Measurements from ENCODE around the gene ALAD.

ALAD gene

DNA sequence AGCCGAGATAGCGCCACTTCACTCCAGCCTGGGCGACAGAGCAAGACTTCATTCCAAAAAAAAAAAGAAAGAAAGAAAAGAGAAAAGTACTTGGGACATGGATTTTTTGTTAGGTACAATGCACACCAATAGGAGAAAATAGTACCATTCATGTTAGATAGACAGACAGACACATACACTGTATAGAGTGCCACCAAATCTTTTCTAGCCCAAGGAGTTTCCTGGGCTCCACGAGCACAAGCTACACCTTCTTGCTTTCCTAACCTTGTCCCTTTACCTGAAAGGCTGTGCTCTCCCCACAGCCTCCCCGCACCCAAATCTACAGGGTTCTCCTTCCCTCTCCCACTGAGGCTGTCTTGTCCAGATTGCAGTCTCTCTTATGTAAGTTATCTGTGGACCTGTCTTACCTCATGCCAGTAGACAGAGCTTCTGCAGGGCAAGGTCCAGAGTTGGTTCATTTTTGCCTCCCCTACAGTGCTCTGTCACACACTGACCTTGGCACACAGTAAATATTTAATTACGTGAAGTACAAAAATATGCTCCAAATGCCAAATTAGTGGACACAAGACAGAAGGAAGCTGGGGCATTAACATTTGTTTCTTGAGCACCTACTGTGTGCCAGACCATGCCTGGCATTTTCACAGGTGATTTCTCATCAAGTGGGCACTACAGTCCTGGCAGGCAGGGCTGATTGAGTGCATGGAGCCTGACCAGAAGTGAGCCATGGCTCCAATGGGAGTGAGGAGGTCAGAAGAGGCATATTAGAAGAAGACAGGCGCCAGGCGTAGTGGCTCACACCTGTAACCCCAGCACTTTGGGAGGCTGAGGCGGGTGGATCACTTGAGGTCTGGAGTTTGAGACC lies 5.9 kb downstream of the ALAD start:
- TF ChIP-seq, protein P1, sequence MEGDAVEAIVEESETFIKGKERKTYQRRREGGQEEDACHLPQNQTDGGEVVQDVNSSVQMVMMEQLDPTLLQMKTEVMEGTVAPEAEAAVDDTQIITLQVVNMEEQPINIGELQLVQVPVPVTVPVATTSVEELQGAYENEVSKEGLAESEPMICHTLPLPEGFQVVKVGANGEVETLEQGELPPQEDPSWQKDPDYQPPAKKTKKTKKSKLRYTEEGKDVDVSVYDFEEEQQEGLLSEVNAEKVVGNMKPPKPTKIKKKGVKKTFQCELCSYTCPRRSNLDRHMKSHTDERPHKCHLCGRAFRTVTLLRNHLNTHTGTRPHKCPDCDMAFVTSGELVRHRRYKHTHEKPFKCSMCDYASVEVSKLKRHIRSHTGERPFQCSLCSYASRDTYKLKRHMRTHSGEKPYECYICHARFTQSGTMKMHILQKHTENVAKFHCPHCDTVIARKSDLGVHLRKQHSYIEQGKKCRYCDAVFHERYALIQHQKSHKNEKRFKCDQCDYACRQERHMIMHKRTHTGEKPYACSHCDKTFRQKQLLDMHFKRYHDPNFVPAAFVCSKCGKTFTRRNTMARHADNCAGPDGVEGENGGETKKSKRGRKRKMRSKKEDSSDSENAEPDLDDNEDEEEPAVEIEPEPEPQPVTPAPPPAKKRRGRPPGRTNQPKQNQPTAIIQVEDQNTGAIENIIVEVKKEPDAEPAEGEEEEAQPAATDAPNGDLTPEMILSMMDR (IDR thresholded peaks at IDR 0.05; ENCODE audit: low read depth, low read length), result no peak

DNA sequence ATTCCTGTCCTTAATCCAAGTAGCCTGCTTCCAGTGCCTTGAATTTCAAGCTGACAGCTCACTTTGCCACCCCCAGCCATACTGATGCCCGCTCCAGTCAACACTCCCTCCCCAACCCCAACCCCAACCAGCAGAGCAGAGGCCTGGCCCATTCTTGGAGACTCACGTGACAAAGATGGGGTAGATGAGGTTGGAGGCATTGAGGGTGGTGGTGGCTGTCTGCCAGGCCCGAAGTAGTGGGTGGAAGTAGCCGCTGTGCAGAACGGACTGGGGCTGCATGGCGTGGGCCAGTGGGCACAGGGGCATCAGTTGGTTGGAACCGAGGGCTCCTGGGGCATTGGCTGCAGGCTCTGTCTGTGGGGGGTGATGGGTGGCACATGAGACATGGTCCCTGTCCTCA lies 7.8 kb downstream of the ALAD start:
- no peak overlapping the region for H3K4me3 ChIP-seq (ENCODE audit: low read depth, low read length)
- no peaks in the 10 kb centered on the region for H3K9me3 ChIP-seq (ENCODE audit: severe bottlenecking)
- no peak overlapping the region for H3K27ac ChIP-seq
- no peak for DNase-seq
- peaks cover 60% of the 10 kb centered on the region for H3K36me3 ChIP-seq
- no peaks in the 10 kb centered on the region for H3K27me3 ChIP-seq (ENCODE audit: insufficient read depth, low read depth, severe bottlenecking)
- TF ChIP-seq, protein P1 (IDR thresholded peaks at IDR 0.05; ENCODE audit: low read depth, low read length), result no peak

More for the DNA sequence above, 5.9 kb downstream of the ALAD start:
- H3K27ac ChIP-seq, result no peak overlapping the region
- no peak for DNase-seq
- no peaks in the 10 kb centered on the region for H3K27me3 ChIP-seq (ENCODE audit: insufficient read depth, low read depth, severe bottlenecking)
- H3K9me3 ChIP-seq (ENCODE audit: severe bottlenecking), result no peaks in the 10 kb centered on the region
- H3K36me3 ChIP-seq, result peaks cover 41% of the 10 kb centered on the region
- H3K4me3 ChIP-seq (ENCODE audit: low read depth, low read length), result no peak overlapping the region

DNA sequence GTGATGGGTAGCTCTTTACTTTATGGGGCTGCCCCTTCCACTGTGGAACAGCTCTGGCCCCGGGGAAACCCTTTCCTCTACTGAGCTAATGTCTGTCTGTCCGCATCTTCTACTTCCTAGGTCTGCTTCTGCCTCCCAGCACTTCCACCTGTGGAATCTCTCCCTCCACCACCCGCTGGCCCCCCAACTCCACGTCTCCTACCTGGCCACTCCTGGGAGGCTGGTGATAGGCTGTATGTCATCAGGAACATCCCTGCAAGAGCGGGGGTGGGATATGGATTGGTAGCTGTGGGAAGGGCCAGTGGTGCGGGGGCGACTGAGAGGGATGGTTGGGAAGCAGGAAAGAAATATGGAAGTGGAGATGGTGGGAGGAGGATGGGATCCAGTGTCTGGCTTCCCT lies 9.2 kb downstream of the ALAD start:
- TF ChIP-seq, protein P1 (IDR thresholded peaks at IDR 0.05; ENCODE audit: low read depth, low read length), result no peak
- no peak overlapping the region for H3K4me3 ChIP-seq (ENCODE audit: low read depth, low read length)
- DNase-seq, result no peak
- no peaks in the 10 kb centered on the region for H3K27me3 ChIP-seq (ENCODE audit: insufficient read depth, low read depth, severe bottlenecking)
- H3K36me3 ChIP-seq, result peaks cover 68% of the 10 kb centered on the region
- H3K9me3 ChIP-seq (ENCODE audit: severe bottlenecking), result no peaks in the 10 kb centered on the region
- H3K27ac ChIP-seq, result no peak overlapping the region

DNA sequence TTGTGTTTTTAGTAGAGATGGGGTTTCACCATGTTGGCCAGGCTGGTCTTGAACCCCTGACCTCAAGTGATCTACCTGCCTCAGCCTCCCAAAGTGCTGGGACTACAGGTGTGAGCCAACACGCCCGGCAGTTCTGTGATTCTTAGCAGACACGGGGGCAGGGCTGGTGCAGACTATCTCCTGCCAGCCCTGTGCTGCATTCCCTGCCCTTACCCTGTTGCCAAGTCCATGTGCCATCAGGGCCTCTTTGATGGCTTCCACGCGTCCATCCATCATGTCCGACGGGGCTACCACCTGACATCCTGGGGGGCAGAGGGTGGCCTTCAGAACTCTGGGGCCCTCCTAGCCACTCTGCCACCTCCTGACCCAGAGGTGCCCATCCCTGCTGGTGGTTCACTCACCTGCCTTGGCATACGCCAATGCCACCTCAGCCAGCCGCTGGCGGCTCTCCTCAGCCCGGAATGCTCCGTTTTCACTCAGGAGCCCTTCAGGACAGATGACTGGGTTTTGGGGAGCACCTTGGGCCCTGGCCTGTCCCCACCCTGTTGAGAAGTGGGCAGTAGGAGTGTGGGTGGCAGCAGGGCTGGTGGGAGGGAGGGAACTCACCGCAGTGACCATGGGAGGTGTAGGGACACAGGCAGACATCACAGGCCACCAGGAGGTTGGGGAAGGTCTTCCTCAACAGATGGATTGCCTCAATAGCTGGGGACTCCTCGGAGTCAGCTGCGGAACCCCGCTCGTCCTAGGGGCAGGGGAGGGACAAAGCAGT lies 10.7 kb downstream of the ALAD start:
- H3K9me3 ChIP-seq (ENCODE audit: severe bottlenecking), result no peaks in the 10 kb centered on the region

DNA sequence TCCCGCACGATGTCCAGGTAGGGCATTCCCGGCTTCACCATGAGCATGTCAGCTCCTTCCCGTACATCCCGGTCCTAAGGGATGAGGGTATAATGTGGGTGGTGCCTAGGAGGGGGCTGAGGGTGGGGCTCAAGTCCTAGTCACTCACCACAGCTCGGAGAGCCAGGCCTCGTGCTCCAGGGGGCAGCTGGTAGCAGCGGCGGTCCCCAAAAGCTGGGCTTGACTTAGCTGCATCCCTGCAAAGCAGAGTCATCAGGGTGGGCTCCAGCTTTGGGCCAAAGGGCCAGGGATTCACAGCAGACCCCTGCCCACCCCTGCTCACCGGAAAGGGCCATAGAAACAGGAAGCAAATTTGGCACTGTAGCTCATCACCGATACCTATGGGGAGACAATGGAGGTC lies 11.6 kb downstream of the ALAD start:
- no peaks in the 10 kb centered on the region for H3K9me3 ChIP-seq (ENCODE audit: severe bottlenecking)
- H3K27me3 ChIP-seq (ENCODE audit: insufficient read depth, low read depth, severe bottlenecking), result no peaks in the 10 kb centered on the region
- DNase-seq, result no peak
- H3K36me3 ChIP-seq, result peaks cover 67% of the 10 kb centered on the region
- TF ChIP-seq, protein P1 (IDR thresholded peaks at IDR 0.05; ENCODE audit: low read depth, low read length), result no peak
- H3K4me3 ChIP-seq (ENCODE audit: low read depth, low read length), result no peak overlapping the region
- H3K27ac ChIP-seq, result no peak overlapping the region

More for the DNA sequence above, 10.7 kb downstream of the ALAD start:
- H3K4me3 ChIP-seq (ENCODE audit: low read depth, low read length), result no peak overlapping the region
- no peak overlapping the region for H3K27ac ChIP-seq
- H3K27me3 ChIP-seq (ENCODE audit: insufficient read depth, low read depth, severe bottlenecking), result no peaks in the 10 kb centered on the region
- TF ChIP-seq, protein P1 (IDR thresholded peaks at IDR 0.05; ENCODE audit: low read depth, low read length), result no peak
- peaks cover 71% of the 10 kb centered on the region for H3K36me3 ChIP-seq
- no peak for DNase-seq
